HFF-Myc (cell line): ENCODE data around the gene INTS11.

Source experiments
- DNase-seq: peaks from one replicate; pipeline ENCODE4 v3.0.0-alpha.2; 2011; ENCODE audit warnings: low read depth; ENCODE audit errors: extremely low read depth
- H3K4me3 ChIP-seq: replicated peaks from 2 replicates; pipeline ENCODE4 v1.5.1; 2011; ENCODE audit warnings: low read depth, mild to moderate bottlenecking, control low read depth, low read length
- CTCF ChIP-seq: IDR thresholded peaks from 2 replicates; pipeline ENCODE4 v1.5.1; 2012; ENCODE audit warnings: mild to moderate bottlenecking, low read depth, low read length, control low read depth; ENCODE audit errors: missing control alignments

The INTS11 gene

DNA sequence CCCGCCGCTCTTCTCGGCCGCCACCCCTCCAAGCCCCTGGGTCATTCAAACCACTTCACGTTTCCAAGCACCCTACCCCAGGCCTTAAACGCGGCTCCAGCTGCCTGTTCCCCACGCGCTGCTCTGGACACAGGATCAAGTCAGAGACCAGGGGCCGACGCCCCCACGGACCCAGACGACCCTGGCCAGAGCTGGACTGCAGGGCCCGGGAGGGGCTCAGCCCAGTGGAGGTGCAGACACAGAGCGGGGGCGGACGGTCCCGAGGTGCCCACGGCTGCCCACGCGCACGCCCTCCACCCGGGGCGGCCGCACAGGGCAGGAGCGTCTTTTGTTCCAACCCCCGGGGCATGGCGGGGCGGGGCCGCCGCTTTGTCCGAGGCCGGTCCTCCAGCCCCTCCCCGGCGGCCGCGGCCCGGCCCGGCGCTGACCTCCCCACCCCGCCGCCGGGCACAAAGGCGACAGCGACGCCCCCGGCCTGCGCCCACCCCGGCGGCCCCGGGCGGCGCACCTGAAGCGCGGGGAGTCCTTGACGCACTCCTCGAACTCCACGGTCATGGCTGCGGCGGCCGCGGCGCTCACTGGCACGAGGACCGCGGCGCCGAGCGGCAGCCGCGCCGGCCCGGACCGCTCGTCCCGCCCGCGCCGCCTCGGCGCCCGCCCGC, 17.1 kb downstream of the INTS11 start:
- DNase-seq = no peak
- TF ChIP-seq CTCF = no peak
- peak overlapping the region; percentile 79 for H3K4me3 ChIP-seq

DNA sequence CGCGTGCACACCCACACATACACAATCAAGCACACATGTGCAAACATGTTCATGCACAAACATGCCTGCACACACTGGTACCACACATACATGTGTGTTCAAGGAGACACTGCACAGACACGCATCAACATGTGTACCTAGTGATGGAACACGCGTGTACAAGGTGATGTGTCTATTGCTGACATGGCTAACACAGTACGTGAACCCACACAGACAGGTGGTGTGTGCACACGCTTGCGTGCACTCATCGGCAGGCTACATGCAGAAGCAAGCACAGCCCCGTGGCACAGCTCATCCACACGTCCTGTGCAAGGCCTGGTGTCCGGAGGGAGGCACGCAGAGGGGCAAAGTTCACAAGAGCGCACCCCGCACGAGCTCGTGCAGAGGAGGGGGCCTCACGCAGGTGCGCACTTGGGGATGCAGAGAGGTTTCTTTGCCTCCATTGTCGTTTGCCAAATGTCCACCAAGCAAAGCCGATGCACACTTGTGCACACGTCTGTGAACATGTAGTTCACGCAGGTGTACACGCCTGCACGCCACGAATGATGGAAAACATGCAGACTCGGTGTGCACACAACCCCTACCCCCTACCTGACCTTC, 17.7 kb downstream of the INTS11 start:
- TF ChIP-seq CTCF = no peak
- DNase-seq = no peak

DNA sequence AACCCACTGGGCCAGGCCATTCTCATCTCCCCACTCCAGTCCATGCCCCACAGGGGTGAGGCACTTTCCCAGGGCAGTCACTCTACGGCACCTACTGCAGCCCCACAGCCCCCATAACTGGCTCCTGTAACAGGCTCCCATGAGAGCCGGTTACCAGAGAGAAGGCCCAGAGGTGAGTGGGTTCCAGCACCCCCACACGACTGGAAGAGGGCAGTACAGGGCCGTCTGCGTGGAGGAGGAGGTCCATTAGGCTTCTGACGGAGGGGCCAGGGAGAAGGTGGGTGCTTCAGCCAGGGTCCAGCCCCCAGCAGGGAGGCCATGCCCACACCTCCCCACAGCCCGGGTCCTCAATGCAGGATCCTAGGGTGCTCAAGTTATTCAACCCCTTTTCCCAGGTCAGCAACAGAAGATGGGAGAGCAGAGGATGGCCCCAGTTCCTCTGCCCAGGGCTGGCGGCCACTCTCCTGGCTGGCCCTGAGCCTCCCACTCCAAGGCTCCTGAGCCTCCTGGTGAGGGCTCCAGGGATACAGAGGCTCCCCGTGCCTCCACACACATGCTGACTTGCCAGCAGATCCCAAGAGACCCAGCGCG, 18.3 kb downstream of the INTS11 start:
- TF ChIP-seq CTCF = peak; percentile 17
- DNase-seq = no peak
- H3K4me3 ChIP-seq = peak overlapping the region; percentile 79

More for the DNA sequence above, 17.7 kb downstream of the INTS11 start:
- peak overlapping the region; percentile 79 for H3K4me3 ChIP-seq

GRCh38 chr1:1305300-1306069, 19.0 kb downstream of the INTS11 start:
- DNase-seq = peak; percentile 48
- H3K4me3 ChIP-seq = peak overlapping the region; percentile 79

DNA sequence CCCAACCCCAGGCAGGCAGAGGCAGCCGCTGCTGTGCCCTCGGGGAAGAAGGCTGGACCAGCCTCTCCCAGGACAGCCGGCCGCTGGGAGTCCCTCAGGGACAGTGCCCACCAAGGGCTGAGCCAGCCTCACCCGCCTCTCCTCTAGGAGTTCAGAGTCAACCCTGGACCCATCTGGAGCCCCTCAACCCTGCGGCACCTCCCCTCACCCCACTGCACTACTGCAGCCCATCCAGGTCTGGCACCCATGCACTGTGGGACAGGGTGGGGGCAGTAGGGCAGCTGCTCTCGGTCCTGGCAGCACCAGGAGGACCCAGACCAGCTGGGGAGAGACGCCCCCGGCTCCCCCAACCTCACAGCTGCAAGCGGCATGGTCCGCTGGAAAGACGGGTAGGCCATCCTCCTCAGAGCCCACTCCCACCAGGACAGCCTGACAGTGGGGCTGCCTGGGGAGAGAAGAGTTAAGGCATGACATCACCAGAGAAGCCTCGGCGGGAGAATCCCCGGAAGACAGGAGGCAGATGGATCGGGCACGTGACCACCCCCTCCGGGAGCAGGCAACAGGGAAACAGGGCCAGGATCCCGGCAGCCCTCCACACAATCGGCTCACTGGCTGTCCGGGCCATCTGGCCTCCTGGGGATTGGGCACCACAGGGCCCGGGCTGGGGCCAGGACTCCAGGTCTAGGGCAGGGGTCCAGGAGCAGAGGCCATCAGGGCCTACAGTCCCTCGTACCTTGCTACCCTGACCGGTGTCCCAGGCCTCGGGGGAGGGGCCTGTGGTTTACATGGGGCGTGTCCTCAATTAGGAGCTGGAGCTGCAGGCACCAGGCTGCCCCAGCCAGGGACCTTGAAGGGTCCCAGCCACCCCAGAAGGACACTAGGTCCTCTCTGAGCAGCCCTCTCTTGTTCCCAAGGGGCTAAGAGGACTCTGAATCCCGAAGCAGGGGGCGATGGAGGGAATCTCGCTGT, 19.8 kb downstream of the INTS11 start:
- peak; percentile 60 for DNase-seq
- no peak for TF ChIP-seq CTCF
- peak overlapping the region; percentile 79 for H3K4me3 ChIP-seq

More at GRCh38 chr1:1305300-1306069, 19.0 kb downstream of the INTS11 start:
- no peak for TF ChIP-seq CTCF

GRCh38 chr1:1303736-1304135, 20.7 kb downstream of the INTS11 start:
- no peak overlapping the region for H3K4me3 ChIP-seq
- no peak for TF ChIP-seq CTCF
- no peak for DNase-seq
